Measurements from ENCODE around the gene PASD1. TPM values are rescaled to one million over a fixed set of nuclear protein-coding genes. Genes with fewer than 3 reads are reported as not detected.
A peak's percentile ranks its signal among the peaks of the same experiment; 100 is the strongest.

Gene PASD1
- total RNA-seq, 1 donor from 2014 or later: not detected

- intact Hi-C loops (cut with micrococcal nuclease): no loop called here
- H3K4me1 ChIP-seq: no peaks in the 10 kb centered on the region
- no peak overlapping the region for H3K4me3 ChIP-seq
- DNase-seq: no peak
- TF ChIP-seq CTCF (IDR thresholded peaks at IDR 0.05; ENCODE audit: borderline replicate concordance): no peak
- no peaks in the 10 kb centered on the region for H3K9me3 ChIP-seq (replicated peaks)
- no peaks in the 10 kb centered on the region for H3K27me3 ChIP-seq (ENCODE audit: low read depth)
- no peaks in the 10 kb centered on the region for H3K36me3 ChIP-seq
- no peak overlapping the region for H3K27ac ChIP-seq (replicated peaks)
Observed at GRCh38 chrX:151710457-151710856, 147.0 kb downstream of the PASD1 start.

GRCh38 chrX:151711154-151711553 is 147.7 kb downstream of the PASD1 start:
- no peak for TF ChIP-seq CTCF (IDR thresholded peaks at IDR 0.05; ENCODE audit: borderline replicate concordance)
- no peaks in the 10 kb centered on the region for H3K27me3 ChIP-seq (ENCODE audit: low read depth)
- DNase-seq: no peak
- peak overlapping the region; percentile 63 for H3K27ac ChIP-seq (replicated peaks)
- no peaks in the 10 kb centered on the region for H3K36me3 ChIP-seq
- no peaks in the 10 kb centered on the region for H3K9me3 ChIP-seq (replicated peaks)
- H3K4me1 ChIP-seq: no peaks in the 10 kb centered on the region
- intact Hi-C loops (cut with micrococcal nuclease): no loop called here
- no peak overlapping the region for H3K4me3 ChIP-seq

GRCh38 chrX:151711787-151712186 is 148.3 kb downstream of the PASD1 start:
- TF ChIP-seq CTCF (IDR thresholded peaks at IDR 0.05; ENCODE audit: borderline replicate concordance): no peak

GRCh38 chrX:151712253-151712652 is 148.8 kb downstream of the PASD1 start:
- H3K4me1 ChIP-seq: no peaks in the 10 kb centered on the region
- no peaks in the 10 kb centered on the region for H3K9me3 ChIP-seq (replicated peaks)
- peak overlapping the region; percentile 63 for H3K27ac ChIP-seq (replicated peaks)
- no peaks in the 10 kb centered on the region for H3K36me3 ChIP-seq
- H3K4me3 ChIP-seq: no peak overlapping the region
- intact Hi-C loops (cut with micrococcal nuclease): no loop called here
- DNase-seq: no peak
- TF ChIP-seq CTCF (IDR thresholded peaks at IDR 0.05; ENCODE audit: borderline replicate concordance): no peak
- H3K27me3 ChIP-seq (ENCODE audit: low read depth): no peaks in the 10 kb centered on the region

More at GRCh38 chrX:151711787-151712186, 148.3 kb downstream of the PASD1 start:
- intact Hi-C loops (cut with micrococcal nuclease): no loop called here
- no peak for DNase-seq
- Histone ChIP-seq H3K27ac (replicated peaks) (peak overlapping the region; percentile 63), H3K4me3 (no peak overlapping the region), H3K27me3 (ENCODE audit: low read depth) (no peaks in the 10 kb centered on the region), H3K4me1 (no peaks in the 10 kb centered on the region), H3K36me3 (no peaks in the 10 kb centered on the region), H3K9me3 (replicated peaks) (no peaks in the 10 kb centered on the region)

- Histone ChIP-seq H3K4me1 (no peaks in the 10 kb centered on the region), H3K27ac (replicated peaks) (no peak overlapping the region), H3K9me3 (replicated peaks) (no peaks in the 10 kb centered on the region), H3K27me3 (ENCODE audit: low read depth) (no peaks in the 10 kb centered on the region), H3K4me3 (no peak overlapping the region), H3K36me3 (no peaks in the 10 kb centered on the region)
- no peak for DNase-seq
- TF ChIP-seq CTCF (IDR thresholded peaks at IDR 0.05; ENCODE audit: borderline replicate concordance): peak; percentile 58
- intact Hi-C loops (cut with micrococcal nuclease): no loop called here
Observed at GRCh38 chrX:151713849-151714248, 150.4 kb downstream of the PASD1 start.

- no peaks in the 10 kb centered on the region for H3K27me3 ChIP-seq (ENCODE audit: low read depth)
- DNase-seq: no peak
- no peaks in the 10 kb centered on the region for H3K9me3 ChIP-seq (replicated peaks)
- no peaks in the 10 kb centered on the region for H3K4me1 ChIP-seq
- intact Hi-C loops (cut with micrococcal nuclease): no loop called here
- no peak for TF ChIP-seq CTCF (IDR thresholded peaks at IDR 0.05; ENCODE audit: borderline replicate concordance)
- H3K36me3 ChIP-seq: no peaks in the 10 kb centered on the region
- no peak overlapping the region for H3K27ac ChIP-seq (replicated peaks)
- H3K4me3 ChIP-seq: no peak overlapping the region
Observed at GRCh38 chrX:151714362-151714761, 150.9 kb downstream of the PASD1 start.
